Stromal cell of bone marrow (primary cell): Measurements from ENCODE around the gene CFAP53.

Experiments used
- DNase-seq: peaks from one replicate; pipeline ENCODE4 v3.0.0-alpha.2; 2012; ENCODE audit warnings: low read depth

The CFAP53 gene

DNA sequence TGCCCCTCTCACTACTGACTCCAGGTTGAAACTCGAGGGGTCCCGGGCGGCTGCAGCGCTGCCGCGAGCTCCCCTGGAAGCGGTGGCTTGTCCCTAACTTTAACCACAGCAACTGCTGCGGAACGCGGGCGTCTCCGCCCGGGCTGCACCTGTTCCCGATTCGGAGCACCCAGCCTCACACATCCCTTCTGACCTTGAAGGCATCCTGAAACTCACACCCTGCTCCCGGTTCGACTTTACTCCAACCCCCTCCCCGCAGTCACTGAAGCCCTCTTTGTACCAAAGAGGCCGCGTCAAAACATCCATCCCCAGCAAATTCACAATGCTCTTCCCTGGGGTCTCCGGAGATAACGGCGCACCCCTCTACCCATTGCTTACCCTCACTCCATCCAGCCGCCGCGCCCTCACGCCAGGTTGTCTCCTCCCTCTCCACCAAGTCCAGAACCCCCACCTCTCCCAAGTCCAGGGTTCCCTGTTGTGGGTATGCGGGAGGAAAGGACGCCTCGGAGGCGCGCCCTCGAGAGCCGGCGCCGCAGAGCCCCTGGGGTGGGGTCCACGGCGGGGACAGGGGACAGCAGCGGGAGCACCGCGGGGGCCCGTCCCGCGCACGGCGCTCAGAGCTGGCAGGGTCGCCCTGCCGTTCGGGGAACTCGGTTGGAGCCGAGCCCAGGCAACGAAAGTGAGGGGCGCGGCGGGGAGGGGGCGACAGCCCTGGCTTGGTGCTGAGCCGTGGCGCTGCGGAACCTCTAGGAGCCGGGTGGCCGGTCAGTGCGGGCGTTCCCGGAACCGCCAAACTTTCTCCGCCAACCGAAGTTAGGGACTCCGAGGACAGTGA lies 72.3 kb downstream of the CFAP53 start:
- no peak for DNase-seq

DNA sequence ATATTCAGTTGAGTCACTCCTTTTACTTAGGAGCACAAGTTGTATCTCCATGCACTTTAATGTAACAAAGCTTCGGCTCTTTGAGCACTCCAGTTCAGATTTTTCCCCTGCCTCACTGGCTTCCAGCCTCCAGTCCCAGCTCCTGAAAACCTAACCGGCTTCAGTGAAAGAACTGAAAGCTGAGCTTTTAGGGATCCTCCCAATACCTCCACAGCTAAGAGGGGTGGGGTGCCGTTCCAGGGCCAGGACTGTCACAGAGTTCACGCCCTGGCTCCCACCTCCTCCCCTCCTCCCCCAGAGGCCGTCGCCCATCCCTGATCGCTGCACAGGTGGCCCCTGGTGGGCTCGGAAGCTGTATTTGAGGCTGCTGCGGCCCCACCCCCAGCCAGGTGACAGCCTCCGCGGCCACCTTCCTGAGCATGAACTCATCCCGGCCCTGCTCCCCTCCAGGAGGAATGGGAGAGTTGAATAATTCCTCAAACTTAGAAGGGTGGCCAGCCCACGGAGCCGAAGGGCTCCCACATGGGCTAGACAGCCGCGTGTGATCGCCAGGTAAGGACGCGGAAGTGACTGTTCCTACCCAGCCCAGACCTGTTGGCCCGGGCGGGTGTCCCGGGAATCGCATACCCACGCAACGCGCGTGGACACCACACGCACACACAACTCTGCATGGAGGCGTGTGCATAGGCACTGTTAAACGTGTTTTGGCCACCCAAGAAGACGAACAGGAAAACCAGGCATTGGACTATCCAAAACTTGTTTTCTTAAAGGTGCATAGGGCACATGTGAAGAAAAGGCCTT lies 73.1 kb downstream of the CFAP53 start:
- no peak for DNase-seq

- DNase-seq = no peak
These were observed 75.4 kb downstream of the CFAP53 start for GRCh38 chr18:50190926-50191325.

DNA sequence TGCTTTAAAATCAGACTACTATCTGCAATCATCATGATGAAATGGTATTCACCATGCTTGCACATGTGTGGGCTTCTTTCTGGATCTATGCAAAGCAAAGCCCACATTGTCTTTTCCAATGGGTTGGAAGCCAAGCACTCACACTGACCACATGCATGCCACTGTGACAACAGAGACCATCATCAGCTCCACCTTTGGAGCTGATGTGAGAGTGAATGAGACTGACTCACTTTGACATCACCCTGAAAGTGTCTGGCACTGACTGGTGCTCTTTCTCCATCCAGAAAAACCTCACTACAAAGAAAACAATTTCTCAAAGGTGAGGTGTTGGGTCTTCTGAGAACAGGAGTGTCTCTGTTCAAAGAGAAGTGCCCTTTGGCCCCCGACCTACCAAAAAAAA lies 76.1 kb downstream of the CFAP53 start:
- peak; percentile 42 for DNase-seq

DNA sequence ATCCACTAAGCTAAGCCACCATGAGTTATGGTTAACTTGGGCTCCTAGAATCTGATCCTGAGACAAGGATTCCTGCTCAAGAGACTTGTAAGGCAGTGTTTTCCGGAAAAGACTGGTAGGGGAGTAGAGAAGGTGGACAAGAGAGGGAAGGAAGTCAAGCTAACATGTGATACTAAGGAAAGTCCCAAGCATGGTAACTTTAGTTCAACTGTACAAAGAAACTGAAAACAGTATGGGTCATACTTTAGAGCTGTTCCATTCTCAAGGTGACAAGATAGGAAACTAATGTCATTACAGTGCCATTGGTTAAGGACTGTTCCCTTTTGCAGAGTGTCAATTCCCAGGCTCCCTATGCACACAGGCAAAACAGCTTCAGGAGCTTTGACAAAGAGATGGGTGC lies 77.1 kb downstream of the CFAP53 start:
- no peak for DNase-seq

GRCh38 chr18:50188652-50189051 lies 77.6 kb downstream of the CFAP53 start:
- no peak for DNase-seq

DNA sequence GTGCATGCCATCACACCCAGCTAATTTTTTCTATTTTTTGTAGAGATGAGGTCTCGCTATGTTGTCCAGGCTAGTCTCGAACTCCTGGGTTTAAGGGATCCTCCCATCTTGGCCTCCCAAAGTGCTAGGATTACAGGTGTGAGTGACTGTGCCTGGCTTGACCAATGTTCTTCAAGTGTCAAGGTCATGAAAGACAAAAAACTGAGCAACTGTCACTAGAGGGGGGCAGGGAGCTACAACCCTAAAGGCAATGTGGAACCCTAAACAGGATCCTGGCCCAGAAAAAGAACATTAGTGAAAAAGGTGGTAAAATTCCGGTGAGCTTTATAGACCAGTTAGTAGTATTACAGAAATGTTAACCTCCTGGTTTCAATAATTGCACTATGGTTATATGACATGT lies 78.6 kb downstream of the CFAP53 start:
- DNase-seq = no peak

- no peak for DNase-seq
These were observed 79.9 kb downstream of the CFAP53 start for GRCh38 chr18:50186385-50186784.

DNA sequence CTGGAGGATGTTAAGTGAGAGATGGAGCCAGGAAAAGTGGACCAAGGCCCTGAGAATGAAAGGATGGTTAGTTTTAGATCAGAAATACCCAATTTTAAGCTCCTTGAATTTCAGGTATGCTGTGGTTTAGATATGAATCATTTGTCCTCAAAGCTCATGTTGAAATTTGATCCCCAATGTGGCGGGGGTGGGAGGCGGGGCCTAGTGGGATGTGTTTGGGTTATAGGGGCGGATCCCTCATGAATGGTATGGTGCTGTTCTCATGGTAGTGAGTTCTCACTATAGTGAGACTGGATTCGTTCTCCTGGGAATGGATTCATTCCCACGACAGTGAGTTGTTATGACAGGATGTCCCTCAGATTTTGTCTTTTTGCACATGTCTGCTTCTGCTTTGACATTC lies 82.7 kb downstream of the CFAP53 start:
- no peak for DNase-seq

GRCh38 chr18:50182511-50182910 lies 83.8 kb downstream of the CFAP53 start:
- no peak for DNase-seq

DNA sequence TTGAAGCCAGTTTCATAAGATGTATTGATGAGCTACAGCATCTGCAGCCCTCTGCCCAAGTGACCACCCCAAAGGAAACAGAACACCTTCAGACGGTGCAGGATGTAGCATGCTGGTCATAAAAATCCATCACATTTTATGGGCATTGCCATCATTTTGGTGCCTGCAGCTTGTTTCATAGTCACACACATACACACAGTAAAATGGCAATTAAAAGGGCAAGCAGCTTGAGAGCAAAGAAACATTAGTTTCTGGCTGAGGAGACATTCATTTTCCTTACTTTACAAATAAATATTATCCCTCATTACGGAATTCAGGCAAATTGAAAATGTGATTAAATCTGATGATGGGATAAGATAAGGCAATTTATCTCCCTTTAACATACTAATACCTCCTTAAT lies 84.7 kb downstream of the CFAP53 start:
- no peak for DNase-seq

DNA sequence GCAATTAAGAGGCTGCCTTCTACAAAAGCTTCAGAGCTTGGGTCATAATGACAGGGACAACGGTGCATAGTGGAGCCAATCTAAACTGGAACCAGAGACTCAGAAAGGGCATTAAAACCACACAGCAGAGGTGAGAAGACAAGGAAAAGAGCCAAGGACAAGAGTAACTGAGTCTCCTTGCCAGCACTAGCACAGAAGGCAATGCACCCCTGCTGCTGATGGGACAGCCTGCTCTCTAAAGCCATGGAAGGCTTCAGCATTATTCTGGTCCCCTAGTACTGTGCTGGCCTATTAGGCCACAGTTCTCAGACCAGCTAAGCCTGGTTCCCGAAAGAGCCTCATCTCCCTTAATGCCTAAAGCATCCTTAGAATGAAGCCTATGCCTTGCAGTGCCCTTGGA lies 86.8 kb downstream of the CFAP53 start:
- no peak for DNase-seq

DNA sequence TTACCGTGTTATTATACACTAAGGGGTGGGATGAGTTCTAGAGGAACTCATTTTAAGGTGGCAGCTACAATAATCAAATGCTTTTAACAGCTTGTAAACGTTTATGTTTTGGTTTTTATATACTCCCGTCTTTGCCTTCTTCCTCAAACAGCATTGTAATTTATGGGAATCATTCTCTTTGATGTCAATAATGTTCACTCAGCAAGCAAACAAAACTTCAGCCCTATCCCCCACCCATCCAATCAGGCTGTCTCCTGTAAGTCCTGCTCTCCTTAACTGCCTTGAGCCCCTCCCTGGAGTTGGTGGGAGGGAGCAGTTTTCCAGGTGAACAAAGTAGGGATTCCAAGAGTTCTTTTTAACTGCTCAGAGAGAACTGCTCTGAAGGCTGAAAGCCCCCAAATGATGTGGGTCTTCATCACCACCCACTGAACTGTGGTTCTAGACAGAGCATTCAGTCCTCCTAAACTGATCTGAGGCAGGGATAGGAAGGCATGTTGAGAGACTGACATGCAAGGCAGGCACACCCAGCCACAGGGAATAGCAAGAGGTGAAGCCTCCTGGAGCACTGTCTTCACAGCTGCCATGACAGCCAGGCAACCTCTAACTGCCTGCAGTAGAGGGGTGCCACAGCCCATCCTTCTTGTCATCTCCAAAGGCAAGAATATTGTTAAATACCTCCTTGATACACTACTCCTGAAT lies 88.9 kb downstream of the CFAP53 start:
- DNase-seq = no peak
